GM06990 (cell line): ENCODE data around the gene ATG7.

Experiments
- DNase-seq: peaks from one replicate; pipeline ENCODE4 v3.0.0-alpha.2; 2011; ENCODE audit not compliant: insufficient read length; ENCODE audit errors: extremely low read depth
- H3K27me3 ChIP-seq: replicated peaks from 2 replicates; pipeline ENCODE4 v1.6.0; 2011; ENCODE audit warnings: low read length; ENCODE audit not compliant: control insufficient read depth, insufficient read depth
- H3K36me3 ChIP-seq: 2 replicates; pipeline ENCODE4 v1.5.1; 2011; ENCODE audit warnings: low read length; ENCODE audit not compliant: control insufficient read depth, insufficient read depth
- H3K4me3 ChIP-seq: replicated peaks from 2 replicates; pipeline ENCODE4 v1.5.1; 2011; ENCODE audit warnings: low read depth, mild to moderate bottlenecking, control low read depth, low read length
- TF ChIP-seq, protein P1 (sequence below): IDR thresholded peaks from 2 replicates; pipeline ENCODE4 v1.5.1; 2011; ENCODE audit warnings: low read length, control low read depth, mild to moderate bottlenecking, inconsistent platforms; ENCODE audit not compliant: insufficient read depth, poor library complexity, severe bottlenecking

Gene ATG7

DNA sequence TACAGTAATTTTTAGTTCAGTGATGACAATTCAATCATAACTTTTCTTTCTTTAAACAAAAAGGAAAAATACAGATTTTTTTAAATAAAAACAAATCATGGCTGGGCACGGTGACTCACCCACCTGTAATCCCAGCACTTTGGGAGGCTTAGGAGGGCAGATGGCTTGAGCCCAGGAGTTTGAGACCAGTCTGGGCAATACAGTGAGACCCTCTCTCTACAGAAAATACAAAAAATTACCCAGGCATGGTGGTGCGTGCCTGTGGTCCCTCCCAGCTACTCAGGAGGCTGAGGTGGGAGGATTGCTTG lies 25.6 kb upstream of the ATG7 start:
- TF ChIP-seq, protein P1, sequence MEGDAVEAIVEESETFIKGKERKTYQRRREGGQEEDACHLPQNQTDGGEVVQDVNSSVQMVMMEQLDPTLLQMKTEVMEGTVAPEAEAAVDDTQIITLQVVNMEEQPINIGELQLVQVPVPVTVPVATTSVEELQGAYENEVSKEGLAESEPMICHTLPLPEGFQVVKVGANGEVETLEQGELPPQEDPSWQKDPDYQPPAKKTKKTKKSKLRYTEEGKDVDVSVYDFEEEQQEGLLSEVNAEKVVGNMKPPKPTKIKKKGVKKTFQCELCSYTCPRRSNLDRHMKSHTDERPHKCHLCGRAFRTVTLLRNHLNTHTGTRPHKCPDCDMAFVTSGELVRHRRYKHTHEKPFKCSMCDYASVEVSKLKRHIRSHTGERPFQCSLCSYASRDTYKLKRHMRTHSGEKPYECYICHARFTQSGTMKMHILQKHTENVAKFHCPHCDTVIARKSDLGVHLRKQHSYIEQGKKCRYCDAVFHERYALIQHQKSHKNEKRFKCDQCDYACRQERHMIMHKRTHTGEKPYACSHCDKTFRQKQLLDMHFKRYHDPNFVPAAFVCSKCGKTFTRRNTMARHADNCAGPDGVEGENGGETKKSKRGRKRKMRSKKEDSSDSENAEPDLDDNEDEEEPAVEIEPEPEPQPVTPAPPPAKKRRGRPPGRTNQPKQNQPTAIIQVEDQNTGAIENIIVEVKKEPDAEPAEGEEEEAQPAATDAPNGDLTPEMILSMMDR, result no peak
- no peaks in the 10 kb centered on the region; the same call in 1 of the 2 replicates for H3K27me3 ChIP-seq
- no peak overlapping the region for H3K4me3 ChIP-seq
- H3K36me3 ChIP-seq, result no peaks in the 10 kb centered on the region
- DNase-seq, result no peak

DNA sequence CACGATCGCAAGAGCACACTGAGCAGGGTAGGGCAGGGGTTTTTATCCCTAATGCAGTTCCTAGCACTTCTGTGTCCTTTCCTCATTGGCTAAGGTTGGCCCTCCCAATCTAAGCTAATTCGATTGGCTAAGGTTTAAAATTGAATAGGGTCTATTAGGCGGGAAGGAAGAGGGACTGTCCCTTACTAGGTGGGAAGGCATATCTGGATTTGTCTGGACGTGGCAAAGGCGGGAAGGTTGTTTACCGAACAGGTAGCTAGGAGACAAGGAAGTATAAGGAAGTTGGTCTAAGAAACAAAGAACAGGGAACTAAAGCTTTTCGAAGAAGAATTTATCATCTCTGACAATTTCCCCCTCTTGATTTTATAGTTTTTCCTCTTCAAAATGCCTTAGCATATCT lies 24.8 kb upstream of the ATG7 start:
- H3K4me3 ChIP-seq, result no peak overlapping the region

DNA sequence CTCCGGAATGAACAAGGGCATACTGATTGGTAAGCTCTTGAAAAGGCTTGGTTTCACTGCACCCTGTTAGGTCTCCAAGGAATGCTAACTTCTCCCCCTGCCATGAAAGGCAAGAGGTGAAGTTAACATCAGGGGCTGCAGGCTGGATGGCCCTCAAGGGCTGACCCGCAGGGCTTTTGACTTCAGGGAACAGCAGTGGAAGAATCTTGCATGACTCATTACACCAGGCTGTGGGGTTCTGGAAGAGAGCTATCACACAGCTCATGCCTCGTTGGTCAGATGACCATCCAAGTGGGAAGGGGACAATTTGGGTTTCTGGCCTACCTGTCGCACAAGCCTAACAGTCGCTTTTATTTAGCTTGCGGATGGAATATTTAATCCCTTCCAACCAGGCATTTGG lies 23.6 kb upstream of the ATG7 start:
- DNase-seq, result no peak
- no peaks in the 10 kb centered on the region; the same call in 1 of the 2 replicates for H3K27me3 ChIP-seq
- TF ChIP-seq, protein P1, result no peak
- H3K4me3 ChIP-seq, result no peak overlapping the region
- H3K36me3 ChIP-seq, result no peaks in the 10 kb centered on the region

More for the DNA sequence above, 24.8 kb upstream of the ATG7 start:
- no peak for DNase-seq
- Histone ChIP-seq H3K36me3 (no peaks in the 10 kb centered on the region), H3K27me3 (no peaks in the 10 kb centered on the region; the same call in 1 of the 2 replicates)
- TF ChIP-seq, protein P1, result no peak

DNA sequence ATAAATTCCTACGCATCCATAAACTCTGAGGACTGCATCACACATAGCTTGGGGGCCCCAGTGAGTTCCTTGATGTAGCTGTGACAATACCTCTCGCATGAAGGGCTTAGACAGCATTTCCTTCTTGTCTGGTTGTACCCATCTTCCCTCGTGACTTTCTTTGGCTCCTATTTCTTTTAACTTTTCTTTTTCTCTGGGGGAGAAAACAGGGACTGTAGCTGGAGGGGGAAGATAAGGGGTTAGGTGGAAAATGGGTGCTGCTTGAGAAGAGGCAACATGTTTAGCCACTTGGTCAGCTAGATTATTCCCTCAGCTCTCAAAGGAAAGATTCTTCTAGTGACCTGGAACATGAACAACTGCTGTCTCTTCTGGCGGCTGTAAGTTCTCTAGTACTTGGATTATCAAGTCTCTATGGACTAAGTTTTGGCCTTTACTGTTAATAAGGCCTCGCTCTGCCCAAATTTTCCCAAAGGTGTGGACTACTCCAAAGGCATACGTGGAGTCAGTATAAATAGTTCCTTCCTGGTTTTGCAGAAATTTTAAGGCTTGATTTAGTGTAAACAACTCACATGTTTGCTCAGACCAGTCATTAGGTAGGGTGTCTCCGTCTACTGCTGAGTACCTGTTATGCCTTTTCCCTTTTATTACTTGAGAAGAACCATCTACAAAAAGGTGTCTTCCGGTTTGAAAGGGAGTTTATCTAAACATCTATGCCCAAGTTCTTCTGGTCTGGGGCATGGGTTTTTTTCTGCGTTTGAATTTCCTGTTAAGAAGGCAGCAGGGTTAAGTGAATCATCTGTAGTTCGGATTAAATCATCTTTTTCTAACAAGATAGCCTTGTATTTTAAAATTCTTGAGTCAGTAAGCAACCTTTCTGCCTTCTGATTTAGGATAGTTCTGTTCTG lies 21.0 kb upstream of the ATG7 start:
- Histone ChIP-seq H3K36me3 (no peaks in the 10 kb centered on the region), H3K27me3 (no peaks in the 10 kb centered on the region; the same call in 1 of the 2 replicates), H3K4me3 (no peak overlapping the region)
- no peak for DNase-seq
- TF ChIP-seq, protein P1, result no peak

DNA sequence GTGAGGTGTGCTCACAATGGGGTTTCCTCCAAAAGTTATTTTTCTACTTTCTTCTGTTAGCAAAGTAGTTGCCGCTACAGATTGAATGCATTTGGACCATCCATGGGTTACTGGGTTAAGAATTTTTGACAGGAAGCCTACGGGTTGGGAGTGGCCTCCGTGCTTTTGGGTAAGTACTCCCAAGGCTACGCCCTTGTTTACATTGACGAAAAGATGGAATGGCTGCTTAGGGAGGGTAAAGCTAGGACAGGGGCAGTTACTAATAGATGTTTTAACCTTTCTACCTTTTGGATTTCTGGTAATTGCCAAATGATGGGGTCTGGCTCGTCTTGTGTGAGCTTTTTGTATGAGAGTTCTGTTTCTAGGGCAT lies 20.4 kb upstream of the ATG7 start:
- Histone ChIP-seq H3K4me3 (no peak overlapping the region), H3K36me3 (no peaks in the 10 kb centered on the region), H3K27me3 (no peaks in the 10 kb centered on the region; the same call in 1 of the 2 replicates)
- TF ChIP-seq, protein P1, result no peak
- DNase-seq, result no peak
